GM13976 (cell line): Measurements from ENCODE around the gene VRTN.
A peak's percentile ranks its signal among the peaks of the same experiment; 100 is the strongest.

Experiments used
- DNase-seq: peaks from one replicate; pipeline ENCODE4 v3.0.0; 2012; ENCODE audit warnings: low spot score
- in situ Hi-C: fragments of 300-500 bp; cut with MboI; formaldehyde crosslinking; loops from one replicate; pipeline ENCODE4 v1.12.0; 2022; ENCODE audit warnings: low sequenced_read_pairs, mixed read lengths, inconsistent platforms; ENCODE audit not compliant: unreplicated experiment
- TF ChIP-seq, protein P1 (sequence below): IDR thresholded peaks from 2 replicates; pipeline ENCODE4 v1.5.1; 2012; ENCODE audit warnings: borderline replicate concordance, mild to moderate bottlenecking; ENCODE audit not compliant: insufficient read depth; ENCODE audit errors: extremely low read depth, missing control alignments, control extremely low read depth

The VRTN gene

DNA sequence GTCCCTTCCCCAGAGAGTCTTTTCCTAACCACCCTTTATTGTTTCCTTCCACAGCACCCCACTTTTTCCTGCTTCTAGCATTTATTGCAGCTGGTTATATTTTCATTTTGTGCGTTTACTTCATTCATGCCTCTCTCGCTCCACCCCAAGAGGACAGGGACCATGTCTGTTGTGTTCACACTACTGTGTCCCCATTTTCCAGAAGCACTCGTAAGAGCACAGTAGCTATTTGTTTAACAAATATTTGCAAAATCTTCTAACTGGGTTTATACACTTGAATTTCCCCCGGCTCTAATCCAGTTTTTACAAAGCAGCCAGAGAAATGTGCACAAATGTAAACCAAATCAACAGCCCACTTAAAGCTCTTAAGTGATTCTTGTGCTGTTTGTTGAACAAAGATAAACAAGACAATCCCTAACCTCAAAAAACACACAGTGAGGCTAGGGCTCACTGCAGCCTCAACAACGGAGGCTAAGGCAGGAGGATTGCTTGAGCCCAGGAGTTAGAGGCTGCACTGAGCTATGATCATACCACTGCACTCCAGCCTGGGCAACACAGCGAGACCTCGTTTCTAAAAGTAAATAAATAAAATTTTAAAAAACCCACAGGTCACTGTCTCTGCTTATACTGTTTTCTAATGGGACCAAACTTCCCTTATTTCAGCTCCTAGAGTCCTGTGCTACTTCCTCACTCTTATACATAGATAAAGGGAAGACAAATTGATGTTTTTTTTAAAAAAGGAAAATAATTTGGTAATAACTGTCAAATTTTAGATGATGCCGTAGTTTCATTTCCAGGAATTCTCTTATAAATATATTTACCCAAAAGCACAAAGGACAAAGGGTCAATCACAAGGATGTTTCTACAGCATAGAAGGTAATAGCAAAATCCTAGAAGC lies 38.9 kb upstream of the VRTN start:
- in situ Hi-C loops: no loop called here
- DNase-seq: no peak

DNA sequence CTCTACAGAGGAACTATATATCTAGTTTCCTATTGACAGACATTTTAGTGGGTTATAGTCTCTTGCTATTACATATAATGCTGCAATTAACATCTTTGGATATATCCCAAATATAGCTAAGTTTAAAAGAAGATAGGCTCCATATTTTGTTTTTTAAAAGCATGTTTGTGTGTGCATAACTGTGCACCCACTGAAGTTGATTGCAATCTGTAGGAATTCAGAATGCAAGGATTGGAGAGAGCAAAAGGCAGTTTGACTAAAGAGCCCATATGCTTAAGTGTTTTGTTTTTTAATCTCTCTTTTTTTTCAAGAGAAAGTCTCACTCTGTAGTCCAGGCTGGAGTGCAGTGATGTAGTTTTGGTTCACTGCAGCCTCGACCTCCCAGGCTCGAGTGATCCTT lies 36.1 kb upstream of the VRTN start:
- no peak for DNase-seq
- TF ChIP-seq, protein P1, sequence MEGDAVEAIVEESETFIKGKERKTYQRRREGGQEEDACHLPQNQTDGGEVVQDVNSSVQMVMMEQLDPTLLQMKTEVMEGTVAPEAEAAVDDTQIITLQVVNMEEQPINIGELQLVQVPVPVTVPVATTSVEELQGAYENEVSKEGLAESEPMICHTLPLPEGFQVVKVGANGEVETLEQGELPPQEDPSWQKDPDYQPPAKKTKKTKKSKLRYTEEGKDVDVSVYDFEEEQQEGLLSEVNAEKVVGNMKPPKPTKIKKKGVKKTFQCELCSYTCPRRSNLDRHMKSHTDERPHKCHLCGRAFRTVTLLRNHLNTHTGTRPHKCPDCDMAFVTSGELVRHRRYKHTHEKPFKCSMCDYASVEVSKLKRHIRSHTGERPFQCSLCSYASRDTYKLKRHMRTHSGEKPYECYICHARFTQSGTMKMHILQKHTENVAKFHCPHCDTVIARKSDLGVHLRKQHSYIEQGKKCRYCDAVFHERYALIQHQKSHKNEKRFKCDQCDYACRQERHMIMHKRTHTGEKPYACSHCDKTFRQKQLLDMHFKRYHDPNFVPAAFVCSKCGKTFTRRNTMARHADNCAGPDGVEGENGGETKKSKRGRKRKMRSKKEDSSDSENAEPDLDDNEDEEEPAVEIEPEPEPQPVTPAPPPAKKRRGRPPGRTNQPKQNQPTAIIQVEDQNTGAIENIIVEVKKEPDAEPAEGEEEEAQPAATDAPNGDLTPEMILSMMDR: no peak
- in situ Hi-C loops: no loop called here

More for the DNA sequence above, 38.9 kb upstream of the VRTN start:
- TF ChIP-seq, protein P1: no peak

DNA sequence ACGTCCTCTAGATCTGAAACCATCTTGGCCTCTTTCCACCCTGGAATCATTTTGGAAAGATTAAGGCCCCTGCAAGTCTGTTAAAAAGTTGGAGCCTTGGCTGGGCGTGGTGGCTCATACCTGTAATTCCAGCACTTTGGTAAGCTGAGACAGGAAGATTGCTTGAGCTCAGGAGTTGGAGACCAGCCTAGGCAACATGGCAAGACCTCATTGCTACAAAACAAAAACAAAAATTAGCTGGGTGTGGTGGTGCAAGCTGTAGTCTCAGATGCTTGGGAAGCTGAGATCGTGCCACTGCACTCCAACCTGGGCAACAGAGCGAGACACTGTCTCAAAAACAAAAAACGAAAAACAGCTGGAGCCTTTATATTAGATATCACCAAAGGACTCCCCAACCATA lies 34.7 kb upstream of the VRTN start:
- DNase-seq: no peak
- in situ Hi-C loops: no loop called here
- TF ChIP-seq, protein P1: no peak

DNA sequence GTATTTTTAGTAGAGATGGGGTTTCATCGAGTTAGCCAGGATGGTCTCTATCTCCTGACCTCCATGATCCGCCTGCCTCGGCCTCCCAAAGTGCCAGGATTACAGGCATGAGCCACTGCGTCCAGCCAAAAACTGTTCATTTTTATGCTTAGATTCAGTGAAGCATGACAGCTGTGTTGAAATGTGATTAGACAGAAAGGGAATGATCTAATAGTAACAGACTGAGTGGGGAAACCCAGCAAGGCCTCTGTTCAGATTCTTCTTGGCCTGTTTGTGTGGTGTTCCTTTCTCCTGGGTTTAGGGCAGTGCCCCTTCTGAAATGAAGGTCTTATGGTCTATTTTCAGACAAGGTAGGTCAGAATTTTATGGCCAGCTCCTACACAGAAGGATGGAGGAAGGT lies 33.7 kb upstream of the VRTN start:
- in situ Hi-C loops: no loop called here
- no peak for DNase-seq

DNA sequence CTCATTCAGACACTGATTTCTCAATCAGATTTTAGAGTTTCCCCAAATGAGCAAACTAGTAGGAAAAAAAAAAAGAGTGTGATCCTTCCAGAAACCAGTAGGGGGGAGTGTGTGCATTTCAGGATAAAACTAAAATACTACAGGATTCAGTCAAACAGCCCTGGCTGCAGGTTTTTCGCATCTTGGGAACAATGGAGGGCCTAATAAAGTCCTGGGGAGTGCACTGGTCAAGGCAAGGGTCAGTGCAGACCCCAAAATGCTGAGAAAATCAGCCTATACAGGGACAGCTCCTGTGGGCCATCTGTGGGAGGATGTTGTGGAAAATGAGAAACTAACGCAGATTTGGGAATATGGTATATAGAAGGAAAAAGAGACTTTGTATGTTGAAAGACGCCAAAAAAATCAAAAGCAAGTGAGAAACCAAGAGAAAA lies 23.3 kb upstream of the VRTN start:
- in situ Hi-C loops: loop anchor here (25.0 kb wide), 1 partner anchor 487 kb away; no protein-coding TSS in a partner anchor
- DNase-seq: peak; percentile 59

More for the DNA sequence above, 33.7 kb upstream of the VRTN start:
- TF ChIP-seq, protein P1: no peak

DNA sequence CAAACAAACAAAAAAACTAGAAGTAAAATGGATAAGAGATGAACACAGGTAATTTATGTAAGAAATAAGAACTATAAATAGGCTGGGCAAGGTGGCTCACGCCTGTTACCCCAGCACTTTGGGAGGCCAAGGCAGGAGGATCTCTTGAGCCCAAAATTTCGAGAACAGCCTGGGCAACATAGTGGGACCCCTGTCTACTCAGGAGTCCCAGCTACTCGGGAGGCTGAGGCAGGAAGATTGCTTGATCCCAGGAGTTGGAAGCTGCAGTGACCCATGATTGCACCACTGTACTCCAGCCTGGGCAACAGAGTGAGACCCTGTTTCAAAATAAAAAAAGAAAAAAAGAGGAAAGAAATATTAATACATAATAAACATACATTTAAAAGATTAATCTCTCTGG lies 22.8 kb upstream of the VRTN start:
- TF ChIP-seq, protein P1: no peak
- in situ Hi-C loops: loop anchor here (25.0 kb wide), 1 partner anchor 487 kb away; no protein-coding TSS in a partner anchor
- no peak for DNase-seq

More for the DNA sequence above, 23.3 kb upstream of the VRTN start:
- TF ChIP-seq, protein P1: peak; percentile 31
